Retinal pigment epithelial cell (primary cell): ENCODE results near the gene CLEC11A.

Experiments used
- DNase-seq: peaks from one replicate; pipeline ENCODE4 v3.0.0-alpha.2; 2010; ENCODE audit warnings: low read depth
- H3K4me3 ChIP-seq: 2 replicates; pipeline ENCODE4 v1.5.1; 2011; ENCODE audit warnings: mild to moderate bottlenecking, low read length, control low read depth, moderate library complexity
- TF ChIP-seq, protein P1 (sequence below): conservative IDR thresholded peaks from 2 replicates; pipeline ENCODE4 v1.5.1; 2011; ENCODE audit warnings: low read depth, low read length, control low read depth, inconsistent platforms

Gene CLEC11A

DNA sequence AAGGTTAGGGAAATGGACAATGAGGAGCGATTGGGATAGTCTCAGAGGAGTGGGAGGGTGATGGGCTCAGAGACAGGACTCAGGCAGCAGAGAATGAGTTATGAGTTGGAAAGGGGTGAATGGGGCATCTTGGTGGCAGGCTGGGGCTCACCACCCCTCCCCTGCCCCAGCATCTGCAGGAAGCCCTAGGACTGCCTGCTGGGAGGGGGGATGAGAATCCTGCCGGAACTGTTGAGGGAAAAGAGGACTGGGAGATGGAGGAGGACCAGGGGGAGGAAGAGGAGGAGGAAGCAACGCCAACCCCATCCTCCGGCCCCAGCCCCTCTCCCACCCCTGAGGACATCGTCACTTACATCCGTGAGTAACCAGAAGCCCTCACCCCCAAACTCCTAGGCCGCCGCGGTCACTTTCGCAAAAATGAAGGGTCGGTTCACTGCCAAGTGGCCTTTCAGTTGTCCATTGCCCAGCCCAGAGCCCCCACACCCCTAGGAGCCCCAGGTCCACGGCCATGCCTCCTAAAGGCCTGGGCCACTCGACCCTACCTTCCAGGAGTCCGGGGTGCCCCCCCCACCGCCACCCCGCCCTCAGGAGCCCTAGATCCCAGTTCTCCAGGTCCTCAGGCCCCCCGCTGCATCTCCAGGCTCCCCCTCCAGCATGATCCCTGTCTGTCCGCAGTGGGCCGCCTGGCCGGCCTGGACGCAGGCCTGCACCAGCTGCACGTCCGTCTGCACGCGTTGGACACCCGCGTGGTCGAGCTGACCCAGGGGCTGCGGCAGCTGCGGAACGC lies 764 bp downstream of the CLEC11A start:
- TF ChIP-seq, protein P1, sequence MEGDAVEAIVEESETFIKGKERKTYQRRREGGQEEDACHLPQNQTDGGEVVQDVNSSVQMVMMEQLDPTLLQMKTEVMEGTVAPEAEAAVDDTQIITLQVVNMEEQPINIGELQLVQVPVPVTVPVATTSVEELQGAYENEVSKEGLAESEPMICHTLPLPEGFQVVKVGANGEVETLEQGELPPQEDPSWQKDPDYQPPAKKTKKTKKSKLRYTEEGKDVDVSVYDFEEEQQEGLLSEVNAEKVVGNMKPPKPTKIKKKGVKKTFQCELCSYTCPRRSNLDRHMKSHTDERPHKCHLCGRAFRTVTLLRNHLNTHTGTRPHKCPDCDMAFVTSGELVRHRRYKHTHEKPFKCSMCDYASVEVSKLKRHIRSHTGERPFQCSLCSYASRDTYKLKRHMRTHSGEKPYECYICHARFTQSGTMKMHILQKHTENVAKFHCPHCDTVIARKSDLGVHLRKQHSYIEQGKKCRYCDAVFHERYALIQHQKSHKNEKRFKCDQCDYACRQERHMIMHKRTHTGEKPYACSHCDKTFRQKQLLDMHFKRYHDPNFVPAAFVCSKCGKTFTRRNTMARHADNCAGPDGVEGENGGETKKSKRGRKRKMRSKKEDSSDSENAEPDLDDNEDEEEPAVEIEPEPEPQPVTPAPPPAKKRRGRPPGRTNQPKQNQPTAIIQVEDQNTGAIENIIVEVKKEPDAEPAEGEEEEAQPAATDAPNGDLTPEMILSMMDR = no peak
- no peak for DNase-seq
- no peak overlapping the region for H3K4me3 ChIP-seq

DNA sequence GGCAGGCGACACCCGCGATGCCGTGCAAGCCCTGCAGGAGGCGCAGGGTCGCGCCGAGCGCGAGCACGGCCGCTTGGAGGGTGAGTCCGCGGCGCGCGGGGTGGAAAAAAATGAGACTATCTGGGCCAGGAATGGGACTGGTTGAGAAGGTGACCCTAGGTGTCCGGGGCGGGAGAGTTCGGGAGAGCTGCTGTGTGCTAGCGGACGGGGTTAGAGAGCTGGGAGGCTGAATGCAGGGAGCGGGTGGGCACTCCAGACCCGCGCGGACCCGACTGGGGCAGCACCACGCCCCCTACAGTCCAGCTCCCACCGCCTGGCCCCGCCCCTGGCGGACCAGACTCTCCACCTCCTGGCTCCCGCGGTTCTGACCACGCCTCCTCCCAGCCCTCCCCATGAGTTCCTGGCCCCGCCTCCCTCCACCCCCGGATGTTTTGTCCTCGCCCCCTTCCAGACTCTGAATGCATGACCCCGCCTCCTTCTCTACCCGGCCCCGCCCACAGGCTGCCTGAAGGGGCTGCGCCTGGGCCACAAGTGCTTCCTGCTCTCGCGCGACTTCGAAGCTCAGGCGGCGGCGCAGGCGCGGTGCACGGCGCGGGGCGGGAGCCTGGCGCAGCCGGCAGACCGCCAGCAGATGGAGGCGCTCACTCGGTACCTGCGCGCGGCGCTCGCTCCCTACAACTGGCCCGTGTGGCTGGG lies 1.5 kb downstream of the CLEC11A start:
- TF ChIP-seq, protein P1 = peak; percentile 57
- DNase-seq = peak; percentile 81

DNA sequence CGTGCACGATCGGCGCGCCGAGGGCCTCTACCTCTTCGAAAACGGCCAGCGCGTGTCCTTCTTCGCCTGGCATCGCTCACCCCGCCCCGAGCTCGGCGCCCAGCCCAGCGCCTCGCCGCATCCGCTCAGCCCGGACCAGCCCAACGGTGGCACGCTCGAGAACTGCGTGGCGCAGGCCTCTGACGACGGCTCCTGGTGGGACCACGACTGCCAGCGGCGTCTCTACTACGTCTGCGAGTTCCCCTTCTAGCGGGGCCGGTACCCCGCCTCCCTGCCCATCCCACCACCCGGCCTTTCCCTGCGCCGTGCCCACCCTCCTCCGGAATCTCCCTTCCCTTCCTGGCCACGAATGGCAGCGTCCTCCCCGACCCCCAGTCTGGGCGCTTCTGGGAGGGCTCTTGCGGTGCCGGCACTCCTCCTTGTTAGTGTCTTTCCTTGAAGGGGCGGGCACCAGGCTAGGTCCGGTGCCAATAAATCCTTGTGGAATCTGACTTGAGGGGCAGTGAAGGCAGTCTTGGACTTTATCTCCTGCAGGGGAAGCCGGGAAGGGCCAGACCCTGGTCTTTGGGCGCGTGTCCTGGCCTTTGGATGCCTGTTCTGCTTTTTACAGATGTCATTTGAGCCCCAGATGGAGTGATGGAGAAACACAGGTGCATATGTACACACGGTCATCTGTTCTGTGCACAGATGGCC lies 2.2 kb downstream of the CLEC11A start:
- TF ChIP-seq, protein P1 = no peak
- DNase-seq = no peak
- peak overlapping the region; percentile 37 for H3K4me3 ChIP-seq

More for the DNA sequence above, 1.5 kb downstream of the CLEC11A start:
- H3K4me3 ChIP-seq = peak overlapping the region; percentile 46

DNA sequence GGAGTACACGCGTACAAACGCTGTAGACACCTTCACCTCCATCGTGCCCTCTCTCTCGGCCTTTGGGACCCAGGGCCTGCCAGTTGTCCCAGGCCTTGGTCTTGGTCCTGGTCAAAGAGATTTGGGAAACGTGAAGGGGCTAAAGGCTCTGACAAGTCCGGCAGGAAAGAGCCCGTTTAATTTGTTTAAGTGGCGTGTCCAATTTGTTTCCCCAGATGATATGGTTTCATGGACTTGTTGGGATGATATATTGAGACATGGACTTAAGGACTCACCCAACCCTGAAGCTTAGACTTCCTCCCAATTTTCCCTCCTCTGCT lies 2.7 kb downstream of the CLEC11A start:
- DNase-seq = no peak
- no peak overlapping the region for H3K4me3 ChIP-seq
- TF ChIP-seq, protein P1 = no peak

DNA sequence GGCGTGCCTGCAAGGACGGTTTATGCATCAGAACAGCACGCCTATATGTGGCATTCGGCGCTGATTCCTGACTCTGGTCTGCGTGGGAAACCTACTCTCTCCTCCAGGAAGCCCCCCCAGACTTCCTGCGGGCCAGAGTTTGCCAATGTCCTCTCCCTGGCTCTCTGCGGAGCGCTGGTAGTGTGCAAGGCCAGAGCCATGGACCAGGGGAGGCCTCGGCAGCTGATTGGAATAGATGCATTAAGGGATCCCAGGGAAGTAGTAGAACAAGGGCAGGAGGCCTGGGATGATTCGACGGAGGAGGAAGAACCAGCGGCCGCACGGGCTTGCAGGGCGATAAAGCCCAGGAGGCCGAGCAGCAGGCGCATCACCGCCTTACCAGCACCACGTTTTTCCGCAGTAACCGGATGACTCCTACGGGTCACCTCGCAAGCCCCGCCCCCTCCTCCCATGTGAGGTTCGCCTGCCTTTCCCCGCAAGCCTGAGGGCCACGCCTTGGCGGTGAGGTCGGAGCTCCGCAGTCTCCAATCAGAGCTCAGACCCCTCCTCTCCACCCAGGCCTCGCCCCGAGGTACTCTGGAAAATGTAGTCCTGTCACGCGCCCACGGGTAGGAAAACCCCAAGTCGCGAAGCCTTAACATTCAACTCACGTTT lies 5.0 kb downstream of the CLEC11A start:
- TF ChIP-seq, protein P1 = no peak
- no peak overlapping the region for H3K4me3 ChIP-seq
- peak; percentile 2 for DNase-seq

DNA sequence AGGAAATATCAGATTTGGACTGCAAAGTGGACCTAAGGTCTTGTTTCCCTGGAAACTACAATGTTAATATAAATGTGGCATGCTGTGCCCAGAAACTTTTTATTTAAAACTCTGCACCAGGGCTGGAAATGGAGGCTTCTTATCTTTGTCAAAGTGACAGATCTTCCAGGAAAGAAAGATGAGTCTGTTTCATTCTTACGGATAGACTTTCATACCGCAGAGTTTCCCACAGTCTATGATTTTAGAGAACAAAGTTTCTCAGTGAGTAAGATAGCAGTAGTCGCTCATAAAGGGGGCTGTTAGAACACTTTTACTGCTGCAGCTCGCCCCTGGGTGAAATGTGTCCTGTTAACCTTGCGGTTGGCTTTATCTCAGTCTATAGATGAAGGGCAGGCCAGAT lies 6.7 kb downstream of the CLEC11A start:
- DNase-seq = no peak
- TF ChIP-seq, protein P1 = no peak
- no peak overlapping the region for H3K4me3 ChIP-seq
